ENCODE data around the gene HOXA9.

The HOXA9 gene

DNA sequence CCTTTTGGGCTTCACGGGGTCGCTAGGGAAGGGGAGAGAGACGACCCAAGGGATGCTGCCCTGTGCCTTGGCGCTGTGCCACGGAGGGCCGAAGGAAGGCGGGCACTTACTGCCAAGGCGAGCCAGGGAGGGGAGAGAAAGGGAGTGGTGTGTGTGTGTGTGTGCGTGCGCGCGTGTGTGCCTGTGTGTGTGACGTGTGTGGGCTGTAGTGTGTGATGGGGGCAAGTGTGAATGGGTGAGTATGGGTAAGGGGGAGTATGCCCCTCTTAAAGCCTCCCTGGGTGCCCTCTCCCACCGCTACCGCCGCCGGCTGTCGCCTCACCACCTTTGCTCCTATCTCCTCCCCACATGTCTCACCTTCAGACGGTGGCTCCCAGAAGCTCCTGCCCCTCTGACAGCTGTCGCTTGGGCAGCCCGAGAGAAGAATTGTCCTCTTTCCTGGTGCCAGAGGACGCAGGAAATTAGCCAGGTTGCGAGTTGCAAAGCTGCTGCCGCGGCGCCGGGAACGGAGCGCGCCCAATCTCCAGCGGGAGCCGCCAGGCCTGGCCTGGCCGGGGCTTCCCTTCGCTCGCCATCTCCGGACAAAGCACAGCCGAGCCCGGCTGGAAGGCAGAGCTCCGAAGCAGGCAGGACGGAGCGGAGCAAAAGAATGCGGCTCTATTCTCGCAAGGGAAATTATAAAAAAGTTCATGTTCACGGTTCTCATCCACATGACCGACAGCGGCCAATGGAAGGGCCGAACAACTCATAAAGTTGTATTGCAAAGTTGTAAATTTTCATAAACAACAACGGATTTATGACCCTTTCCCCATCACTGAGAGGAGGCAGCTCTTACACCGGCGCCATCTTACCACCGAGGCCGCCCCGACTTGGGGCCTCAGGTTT, 13.2 kb downstream of the HOXA9 start, which contains the start of gene HOXA3:
Gene HOXA3 (minus strand): TSS at position 653 of the 885 bp plus-strand sequence. CDS start 41,943 bp downstream, outside the sequence.
- DNase-seq: no peak

DNA sequence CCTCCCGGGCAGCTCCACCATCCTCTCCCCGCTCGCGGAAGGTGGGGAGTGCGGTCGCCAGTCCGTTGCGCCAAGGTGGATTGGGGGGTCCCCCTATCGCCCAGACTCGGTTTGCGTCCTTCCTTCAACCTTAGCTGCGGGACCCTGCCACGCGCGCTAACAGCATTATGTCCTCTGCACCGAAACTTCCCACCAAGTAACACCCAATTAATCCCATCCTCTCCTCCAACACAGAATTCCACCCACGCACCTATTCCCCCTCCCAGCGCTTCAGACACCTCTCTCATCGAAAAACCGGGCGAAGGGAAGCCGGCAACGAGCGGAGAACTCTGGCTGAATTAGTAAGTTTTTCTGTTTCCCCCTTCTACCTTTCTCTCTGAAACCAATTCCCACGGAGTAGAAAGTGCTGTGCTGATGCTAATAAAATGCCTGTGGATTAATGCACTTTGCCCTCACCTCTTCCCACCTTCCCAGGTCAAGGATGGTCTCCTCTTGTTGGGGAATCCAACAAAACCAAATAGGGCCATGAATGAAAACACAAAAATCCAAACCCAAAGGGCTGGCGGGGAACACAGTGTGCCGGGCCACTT, 13.9 kb downstream of the HOXA9 start:
- DNase-seq: no peak

DNA sequence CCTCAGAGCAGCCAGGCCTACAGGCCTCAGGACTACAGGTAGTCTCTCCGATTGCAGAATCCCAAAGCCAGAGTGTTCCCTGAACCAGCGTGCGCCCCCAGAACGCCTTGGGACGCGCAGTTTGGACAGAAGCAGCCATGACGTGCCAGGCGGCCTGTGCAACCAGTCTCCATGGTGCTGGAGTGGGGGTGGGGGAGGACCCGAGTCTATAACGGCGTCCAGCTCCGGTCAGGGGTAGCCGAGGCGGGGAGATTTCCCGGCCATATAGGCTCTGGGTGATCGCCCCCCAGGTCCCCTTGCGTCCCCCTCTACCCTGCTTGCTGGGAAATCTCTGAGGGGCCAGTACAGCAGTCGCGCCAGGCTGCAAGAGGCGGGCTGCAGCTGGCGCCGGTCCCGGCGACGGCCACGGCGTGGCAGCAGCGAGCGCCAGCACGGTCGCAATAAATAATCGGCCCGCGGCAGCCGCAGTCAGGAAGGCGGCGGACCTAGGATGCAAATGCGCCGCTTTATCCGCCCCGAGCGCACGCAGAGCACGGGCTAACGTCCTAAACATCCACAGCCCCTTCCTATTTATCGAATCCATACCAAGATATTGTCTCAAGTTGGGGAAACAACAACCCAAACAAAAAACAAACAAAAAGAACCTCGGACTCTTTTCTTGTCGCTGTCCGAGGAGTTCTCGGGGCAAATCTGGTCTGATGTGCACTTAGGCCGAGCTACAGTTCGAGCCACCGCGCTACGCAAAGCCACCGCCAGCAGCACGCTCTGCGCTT, 14.6 kb downstream of the HOXA9 start:
- DNase-seq: no peak

DNA sequence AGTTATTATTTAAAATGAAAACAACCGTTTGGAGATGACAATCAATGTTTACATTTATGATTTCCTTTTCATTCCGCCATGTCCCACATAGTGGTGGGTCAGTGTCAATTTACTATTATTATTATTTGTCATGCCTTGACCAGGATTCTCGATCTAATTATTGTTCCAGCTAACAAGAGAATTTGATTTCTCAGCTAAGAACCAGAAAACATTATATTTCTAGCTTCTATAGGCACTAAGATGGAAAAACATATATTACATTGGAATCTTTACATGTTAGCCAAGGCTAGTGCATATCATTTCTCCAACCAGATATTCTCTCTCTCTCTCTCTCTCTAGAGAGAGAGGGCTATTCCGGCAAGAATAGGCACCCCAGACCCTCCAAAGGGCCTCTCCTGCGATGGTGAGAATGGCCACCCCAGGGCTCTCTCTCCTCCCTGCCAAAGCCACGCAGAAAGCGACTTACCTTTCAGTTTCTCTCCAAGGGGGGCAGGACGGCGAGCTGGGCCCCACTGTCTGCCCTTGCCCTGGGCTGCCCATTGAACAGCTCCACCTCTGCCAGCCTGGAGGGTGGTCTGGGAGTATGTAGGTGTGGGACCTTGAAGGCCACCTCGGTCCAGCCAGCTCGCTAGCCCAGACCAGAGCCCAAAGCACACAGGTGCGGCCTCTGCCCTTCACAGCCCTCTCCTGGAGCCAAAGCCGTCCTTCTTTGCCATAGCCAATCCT, 15.3 kb downstream of the HOXA9 start:
- no peak for DNase-seq

DNA sequence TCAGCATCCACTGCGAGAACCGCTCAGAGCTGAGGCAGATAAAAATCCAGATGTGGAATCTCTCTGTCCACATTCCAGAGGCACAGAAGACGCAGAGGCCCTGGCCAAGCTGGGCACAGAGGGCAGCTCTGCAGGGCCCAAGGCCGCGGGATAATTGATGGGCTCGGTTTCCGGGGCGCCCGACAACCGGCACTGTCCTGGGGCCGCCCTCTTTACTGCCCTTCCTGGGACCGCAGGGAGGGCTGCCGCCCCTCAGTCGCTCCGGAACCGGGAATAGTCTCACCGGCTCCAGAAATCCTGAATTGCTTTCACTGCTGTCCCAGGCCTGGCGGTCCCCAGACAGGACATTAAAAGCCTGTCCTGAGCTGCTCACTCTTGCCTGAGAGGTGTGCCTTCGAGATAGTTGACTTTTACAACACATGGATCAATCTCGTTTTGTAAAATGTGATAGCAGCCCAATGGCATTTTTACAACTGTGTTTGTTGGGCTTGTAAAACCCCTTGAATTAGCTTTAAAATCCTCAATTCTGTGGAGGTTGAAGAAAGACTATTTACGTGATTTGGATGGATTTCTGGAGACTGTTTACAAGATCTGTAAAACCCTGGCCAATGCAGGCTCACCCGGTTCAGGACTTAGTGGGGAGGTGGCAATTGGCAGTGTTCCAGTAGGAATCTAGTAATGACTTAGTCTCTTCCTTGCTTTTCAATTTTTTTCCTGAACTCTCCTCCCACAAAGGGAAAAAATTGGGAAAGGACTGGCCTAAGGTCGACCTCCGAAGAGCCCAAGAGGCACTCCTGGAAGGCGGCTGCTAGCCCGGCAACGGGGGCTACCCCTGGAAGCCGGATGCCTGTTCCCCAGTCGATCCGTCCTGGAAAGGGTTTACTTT, 16.3 kb downstream of the HOXA9 start:
- DNase-seq: no peak

DNA sequence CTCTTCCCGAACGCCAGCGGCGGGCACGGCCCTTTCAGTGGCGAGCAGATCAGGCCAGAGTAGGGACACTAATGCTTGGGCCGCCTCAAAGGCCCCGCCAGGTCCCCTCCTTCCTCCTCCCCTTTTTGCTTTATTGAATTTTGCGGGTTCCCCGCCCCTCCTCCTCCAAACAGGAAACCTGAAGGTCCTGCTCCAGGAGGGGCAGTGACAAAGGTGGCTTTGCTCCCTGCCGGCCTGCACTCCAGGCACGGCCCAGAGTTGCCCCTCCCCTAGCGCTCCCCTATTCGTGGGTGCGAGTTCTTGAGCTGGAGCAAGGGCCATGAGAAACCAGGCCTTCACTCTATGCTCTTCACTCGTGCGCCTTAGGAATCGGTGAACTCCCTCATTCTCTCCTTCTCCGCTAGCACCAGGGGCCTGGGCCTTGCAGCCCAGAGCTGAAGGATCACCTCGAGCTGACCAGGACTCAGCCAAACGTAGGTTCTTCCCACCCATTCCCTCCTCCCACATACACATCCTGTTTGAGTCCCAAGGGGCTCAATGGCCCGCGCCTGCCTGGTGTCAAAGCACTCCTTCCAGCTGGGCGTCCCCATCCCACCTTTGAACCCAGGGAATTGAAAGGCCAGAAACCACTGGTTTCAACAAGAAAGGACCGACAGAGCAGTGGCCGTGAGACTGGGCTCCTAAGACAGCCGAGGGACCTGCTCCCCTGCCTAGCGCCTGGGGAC, 17.1 kb downstream of the HOXA9 start:
- DNase-seq: no peak

DNA sequence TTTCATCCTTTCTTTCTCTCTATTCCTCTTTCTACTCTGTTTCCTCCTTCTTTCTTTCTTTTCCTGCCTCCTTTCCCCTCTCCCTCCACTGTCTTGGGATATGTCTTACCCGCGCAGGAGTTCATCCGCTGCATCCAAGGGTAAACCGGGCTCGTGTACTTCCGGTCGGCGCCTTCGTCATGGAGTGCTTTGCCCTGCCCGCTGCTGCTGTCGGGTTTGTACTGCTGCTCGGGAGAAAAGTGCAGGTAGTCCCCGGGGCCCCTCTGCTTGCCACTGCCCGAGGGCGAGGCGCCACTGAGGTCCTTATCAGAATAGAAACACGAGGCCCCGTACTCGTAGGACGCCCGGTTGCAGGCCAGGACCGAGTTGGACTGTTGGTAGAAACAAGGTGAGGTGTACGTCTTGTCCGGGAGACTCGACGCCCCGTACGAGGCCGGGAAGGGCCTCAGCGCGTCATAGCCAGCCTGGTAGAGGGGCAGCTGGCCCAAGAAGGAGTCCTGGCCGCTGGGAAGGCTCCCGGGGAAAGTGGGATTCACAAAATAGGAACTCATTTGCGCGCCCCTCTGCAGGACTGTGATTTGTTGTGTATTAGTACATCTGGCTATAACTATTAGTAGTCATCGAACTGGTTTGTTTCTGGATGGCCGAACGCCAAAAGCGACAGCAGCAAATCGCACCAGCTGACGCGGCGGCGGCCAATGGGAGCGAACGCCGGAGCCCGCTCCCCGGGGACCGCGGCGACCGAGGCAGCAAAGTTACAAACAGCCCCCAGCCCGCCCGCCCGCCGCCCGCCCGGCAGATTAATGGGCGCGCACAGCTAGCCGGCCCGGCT, 17.9 kb downstream of the HOXA9 start, which contains the start of gene HOXA6:
Gene HOXA6 (minus strand): TSS at position 576 of the 832 bp plus-strand sequence. CDS start 25 bp downstream, at position 551.
- DNase-seq: no peak

DNA sequence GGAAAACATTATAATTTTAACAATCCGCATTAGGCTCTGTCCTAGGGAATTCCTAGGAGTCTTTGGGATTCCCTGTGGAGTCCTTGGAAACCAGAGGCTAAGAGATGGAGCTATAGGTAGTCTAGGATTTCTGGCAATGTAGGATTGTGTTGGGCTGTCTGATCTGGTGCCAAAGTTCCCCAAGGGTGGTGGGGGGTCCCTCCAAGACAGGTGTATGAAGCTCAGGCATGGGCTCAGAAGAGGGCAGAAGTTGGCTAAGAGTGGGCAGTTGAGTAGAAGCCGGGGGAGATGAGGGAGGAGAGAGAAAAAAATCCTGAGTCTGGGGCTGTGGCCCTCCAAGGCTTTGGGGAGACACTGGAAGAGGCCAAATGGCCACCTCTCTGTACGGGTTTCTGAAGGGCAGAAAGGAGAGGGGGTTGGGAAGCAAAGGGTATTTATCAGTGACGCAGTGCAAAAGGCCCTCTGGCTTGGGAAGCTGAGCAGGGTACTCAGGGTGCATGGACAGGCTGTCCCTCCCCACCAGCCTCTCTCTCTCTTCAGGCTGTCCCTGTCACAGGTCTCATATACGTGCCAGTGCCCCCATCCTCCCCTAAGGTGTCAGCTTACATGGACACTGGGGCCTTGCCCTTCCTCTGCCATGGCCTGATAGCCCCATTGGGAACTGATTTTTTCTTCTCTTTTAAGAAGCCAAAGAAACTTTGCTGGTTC, 18.7 kb downstream of the HOXA9 start:
- DNase-seq: no peak

DNA sequence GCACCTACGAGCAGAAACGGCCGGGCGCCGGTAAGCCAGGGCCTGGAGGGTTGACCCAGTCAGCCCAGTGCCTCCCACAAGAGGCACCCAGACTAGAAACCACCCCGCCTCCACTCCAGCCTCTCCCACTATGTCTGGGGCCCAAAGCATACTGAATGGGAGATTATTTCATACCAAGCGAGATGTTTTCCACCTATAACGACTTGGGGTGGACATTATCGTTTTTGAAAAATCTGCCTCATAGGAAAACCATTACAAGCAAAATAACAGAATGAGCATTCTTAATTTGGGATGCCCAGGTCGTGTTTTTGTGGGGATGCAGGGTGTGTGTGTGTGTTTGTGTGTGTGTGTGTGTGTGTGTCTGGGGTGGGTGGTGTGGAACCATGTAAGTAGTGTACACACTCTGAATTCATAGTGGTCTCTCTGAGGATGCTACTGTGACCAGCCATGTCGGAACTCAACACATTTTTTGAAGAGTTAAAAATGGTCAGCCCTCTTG, 19.4 kb downstream of the HOXA9 start:
- no peak for DNase-seq

DNA sequence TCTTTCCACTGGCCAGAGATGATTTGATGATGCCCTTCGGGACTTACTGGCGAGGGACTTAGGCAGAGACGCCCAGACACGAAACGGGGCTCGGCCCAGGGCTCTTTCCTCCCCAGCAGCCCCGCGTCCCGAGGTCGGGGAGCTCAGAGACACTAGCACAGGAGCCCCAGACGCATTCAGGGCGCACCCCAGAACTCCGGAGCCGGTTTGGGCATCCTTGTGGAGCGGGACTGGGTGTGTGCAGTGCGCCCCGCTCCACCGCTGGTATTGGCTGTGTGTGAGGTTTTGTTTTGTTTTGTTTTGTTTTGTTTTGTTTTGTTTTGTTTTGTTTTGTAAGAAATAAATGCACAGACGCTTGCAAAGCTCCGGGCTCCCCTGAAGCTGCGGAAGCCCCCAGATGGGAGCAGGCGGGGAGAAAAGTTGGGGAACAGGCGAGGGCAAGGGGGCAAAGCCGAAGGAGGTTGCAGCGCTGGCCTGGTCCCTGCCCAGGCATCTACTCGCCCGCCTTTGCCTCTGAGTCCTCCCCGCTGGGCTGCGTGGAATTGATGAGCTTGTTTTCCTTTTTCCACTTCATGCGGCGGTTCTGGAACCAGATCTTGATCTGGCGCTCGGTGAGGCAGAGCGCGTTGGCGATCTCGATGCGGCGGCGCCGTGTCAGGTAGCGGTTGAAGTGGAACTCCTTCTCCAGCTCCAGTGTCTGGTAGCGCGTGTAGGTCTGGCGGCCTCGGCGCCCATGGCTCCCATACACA, 20.0 kb downstream of the HOXA9 start:
- no peak for DNase-seq

DNA sequence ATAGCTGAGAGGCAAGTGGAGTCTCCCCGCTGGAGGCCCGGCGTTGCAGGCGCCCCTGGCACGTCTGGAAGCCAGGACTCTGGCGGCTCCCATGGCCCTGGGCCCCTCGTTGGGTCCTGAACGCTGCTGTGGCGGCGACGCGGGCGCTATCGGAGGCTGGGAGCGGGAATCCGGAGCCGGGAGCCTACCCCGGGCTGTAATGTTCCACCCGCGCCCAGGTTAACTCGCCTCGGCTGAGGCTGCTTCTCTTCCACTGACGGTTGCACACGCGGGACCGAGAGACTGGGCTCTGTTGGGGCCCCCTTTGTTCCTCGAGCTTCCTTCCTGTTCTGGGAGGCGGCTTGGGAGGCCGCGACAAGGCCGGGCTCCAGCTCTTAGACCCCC, 20.6 kb downstream of the HOXA9 start:
- no peak for DNase-seq

DNA sequence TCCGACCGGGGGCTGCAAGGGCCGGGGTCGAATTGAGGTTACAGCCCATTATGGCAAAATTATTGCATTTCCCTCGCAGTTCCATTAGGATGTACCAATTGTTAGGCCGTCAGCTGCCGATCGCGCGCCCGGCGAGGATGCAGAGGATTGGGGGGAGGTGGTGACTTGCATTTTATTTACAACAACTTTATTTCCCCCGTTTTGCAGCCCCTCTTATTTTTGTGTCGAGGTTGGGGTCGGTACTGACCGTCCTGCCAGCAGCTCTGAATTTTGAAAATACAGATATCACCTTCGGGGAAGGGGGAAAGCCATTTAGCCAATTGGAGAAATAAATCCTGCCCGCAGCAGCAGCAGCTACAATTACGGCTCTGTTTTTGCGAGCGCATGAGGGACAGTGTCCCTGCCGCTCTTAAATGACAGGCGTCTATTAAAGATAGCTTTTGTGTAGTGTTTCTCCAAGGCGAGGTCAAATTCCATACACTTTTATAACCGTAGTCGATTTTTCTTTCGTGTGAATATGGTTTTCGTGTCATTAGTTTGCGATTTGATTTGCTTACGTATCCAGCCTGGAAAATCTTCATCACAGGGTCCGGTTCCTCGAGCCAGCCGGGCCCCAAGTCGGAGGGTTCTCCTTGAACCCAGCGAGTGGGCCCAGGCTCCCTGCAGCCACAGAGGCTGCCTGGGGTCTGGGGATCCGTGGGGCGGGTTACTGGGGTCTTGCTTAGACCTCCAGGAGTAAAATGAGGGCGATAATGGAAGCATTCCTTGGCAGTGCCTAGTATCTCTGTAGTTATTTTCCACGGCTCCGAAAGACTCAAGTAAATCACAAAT, 21.2 kb downstream of the HOXA9 start:
- DNase-seq: no peak

DNA sequence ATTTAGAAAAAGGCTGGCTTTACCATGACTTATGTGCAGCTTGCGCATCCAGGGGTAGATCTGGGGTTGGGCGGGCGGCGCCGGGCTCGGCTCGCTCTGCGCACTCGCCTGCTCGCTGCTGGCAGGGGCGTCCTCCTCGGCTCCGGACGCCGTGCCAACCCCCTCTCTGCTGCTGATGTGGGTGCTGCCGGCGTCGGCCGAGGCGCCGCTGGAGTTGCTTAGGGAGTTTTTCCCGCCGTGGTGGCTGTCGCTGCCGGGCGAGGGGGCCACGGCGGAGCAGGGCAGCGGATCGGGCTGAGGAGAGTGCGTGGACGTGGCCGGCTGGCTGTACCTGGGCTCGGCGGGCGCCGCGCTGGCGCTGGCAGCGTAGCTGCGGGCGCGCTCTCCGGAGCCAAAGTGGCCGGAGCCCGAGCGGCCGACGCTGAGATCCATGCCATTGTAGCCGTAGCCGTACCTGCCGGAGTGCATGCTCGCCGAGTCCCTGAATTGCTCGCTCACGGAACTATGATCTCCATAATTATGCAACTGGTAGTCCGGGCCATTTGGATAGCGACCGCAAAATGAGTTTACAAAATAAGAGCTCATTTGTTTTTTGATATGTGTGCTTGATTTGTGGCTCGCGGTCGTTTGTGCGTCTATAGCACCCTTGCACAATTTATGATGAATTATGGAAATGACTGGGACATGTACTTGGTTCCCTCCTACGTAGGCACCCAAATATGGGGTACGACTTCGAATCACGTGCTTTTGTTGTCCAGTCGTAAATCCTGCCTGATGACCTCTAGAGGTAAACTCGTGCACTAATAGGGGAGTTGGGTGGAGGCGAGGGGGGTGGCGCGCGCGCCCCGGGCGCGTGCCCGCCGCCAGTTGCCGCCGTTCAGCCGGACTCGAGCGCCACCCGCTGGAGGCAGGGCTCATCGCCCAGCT, 22.1 kb downstream of the HOXA9 start, which contains the start of gene HOXA5:
Gene HOXA5 (minus strand): TSS at position 659 of the 927 bp plus-strand sequence. CDS start 74 bp downstream, at position 585.
- DNase-seq: no peak

DNA sequence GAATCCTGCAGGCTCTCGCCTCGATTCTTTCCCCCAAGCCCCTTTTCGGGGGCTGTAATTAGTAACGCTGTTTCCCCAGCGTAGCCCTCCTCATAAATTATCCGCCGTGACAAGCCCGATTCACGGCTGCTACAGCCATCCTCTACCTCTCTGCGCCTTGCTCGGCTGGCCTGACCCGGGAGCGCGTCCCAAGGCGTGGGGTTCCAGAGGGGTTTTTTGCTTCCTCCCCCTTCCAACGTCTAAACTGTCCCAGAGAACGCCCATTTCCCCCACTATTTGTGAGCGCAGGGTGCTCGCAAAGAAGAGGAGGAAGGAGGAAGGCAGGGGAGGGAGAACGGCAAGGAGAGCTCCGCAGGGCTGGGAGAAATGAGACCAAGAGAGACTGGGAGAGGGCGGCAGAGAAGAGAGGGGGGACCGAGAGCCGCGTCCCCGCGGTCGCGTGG, 22.7 kb downstream of the HOXA9 start:
- DNase-seq: no peak

DNA sequence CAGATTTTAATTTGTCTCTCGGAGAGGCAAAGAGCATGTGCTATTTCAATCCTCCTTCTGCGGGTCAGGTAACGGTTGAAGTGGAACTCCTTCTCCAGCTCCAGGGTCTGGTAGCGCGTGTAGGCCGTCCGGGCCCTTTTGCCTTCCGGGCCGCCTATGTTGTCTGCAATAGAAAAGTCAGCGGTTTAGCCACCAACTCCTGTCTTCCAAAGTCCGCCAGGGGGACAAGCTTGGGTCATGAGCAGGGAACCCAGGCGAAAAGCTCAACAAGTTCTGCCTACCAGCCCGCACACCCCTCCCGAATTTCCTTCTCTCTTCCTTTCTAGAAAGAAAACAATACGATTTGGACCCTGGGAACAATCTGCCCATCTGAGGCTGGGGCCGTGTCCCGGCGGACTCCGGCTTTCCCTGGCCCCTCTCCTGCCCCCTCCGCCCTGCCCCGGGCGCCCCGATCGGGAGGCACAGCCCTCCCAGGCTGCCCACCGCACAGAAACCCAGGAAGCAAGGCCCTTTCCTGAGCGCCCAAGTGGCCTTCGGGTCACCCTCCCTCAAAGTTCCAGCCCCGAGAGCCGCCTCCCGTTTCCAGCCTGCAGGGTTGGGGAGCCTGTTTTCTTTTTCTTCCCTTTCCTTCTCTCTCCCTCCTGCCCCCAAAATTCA, 23.3 kb downstream of the HOXA9 start:
- DNase-seq: no peak
